Measurements from ENCODE around the gene TOMM34. TPM values are rescaled to one million over a fixed set of nuclear protein-coding genes. Genes with fewer than 3 reads are reported as not detected.

Gene TOMM34
- total and polyA plus RNA-seq, 2 of the 13 experiments (the other 11 are each of a cell fraction or from before 2014, with no cell fraction given): 36.2 to 52.0 TPM

GRCh38 chr20:44911264-44911921 lies 48.8 kb downstream of the TOMM34 start (continued):
- TF ChIP-seq NR2F6 (IDR thresholded peaks at IDR 0.05): peak; percentile 53
- peak; percentile 87 for TF ChIP-seq NR2F6 (CRISPR knock-in tag; IDR thresholded peaks at IDR 0.05)
- TF ChIP-seq ZNF326 (CRISPR knock-in tag; IDR thresholded peaks at IDR 0.05; ENCODE audit: borderline replicate concordance): no peak
- TF ChIP-seq SATB2 (CRISPR knock-in tag; IDR thresholded peaks at IDR 0.05): no peak
- peak; percentile 74 for TF ChIP-seq GABPB1 (CRISPR knock-in tag; IDR thresholded peaks at IDR 0.05)
- no peak for TF ChIP-seq NONO (IDR thresholded peaks at IDR 0.05)
- no peak; the same call in 1 of the 2 replicates for TF ChIP-seq NONO (CRISPR knock-in tag; conservative IDR thresholded peaks at IDR 0.05)
- no peak for TF ChIP-seq U2AF2 (IDR thresholded peaks at IDR 0.05; ENCODE audit: low read depth, low read length)
- no peak for TF ChIP-seq SRY (CRISPR knock-in tag; IDR thresholded peaks at IDR 0.05)
- TF ChIP-seq SAFB2 (CRISPR knock-in tag; IDR thresholded peaks at IDR 0.05; ENCODE audit: borderline replicate concordance, low read depth): peak; percentile 93; the same call in 1 of the 2 replicates
- TF ChIP-seq ZNF251 (CRISPR knock-in tag; IDR thresholded peaks at IDR 0.05): no peak
- no peak for TF ChIP-seq NFKBIZ (CRISPR knock-in tag; IDR thresholded peaks at IDR 0.05)
- peak; percentile 92 for TF ChIP-seq ZNF264 (CRISPR knock-in tag; IDR thresholded peaks at IDR 0.05)
- TF ChIP-seq JUN (CRISPR knock-in tag; IDR thresholded peaks at IDR 0.05): no peak
- 0 out of 2 replicates have a peak, but pooled peaks have one; percentile 20 for TF ChIP-seq PPARG (CRISPR knock-in tag; conservative IDR thresholded peaks at IDR 0.05)
- TF ChIP-seq MEIS1 (CRISPR knock-in tag; IDR thresholded peaks at IDR 0.05; ENCODE audit: borderline replicate concordance): peak; percentile 52; the same call in 1 of the 2 replicates
- TF ChIP-seq, protein P1, sequence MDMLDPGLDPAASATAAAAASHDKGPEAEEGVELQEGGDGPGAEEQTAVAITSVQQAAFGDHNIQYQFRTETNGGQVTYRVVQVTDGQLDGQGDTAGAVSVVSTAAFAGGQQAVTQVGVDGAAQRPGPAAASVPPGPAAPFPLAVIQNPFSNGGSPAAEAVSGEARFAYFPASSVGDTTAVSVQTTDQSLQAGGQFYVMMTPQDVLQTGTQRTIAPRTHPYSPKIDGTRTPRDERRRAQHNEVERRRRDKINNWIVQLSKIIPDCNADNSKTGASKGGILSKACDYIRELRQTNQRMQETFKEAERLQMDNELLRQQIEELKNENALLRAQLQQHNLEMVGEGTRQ (IDR thresholded peaks at IDR 0.05; ENCODE audit: low read depth, low read length): no peak
- TF ChIP-seq, protein P1 (CRISPR knock-in tag; IDR thresholded peaks at IDR 0.05; ENCODE audit: borderline replicate concordance): no peak
- no peak for TF ChIP-seq FOXO4 (CRISPR knock-in tag; conservative IDR thresholded peaks at IDR 0.05)
- TF ChIP-seq SOX6 (IDR thresholded peaks at IDR 0.05): no peak
- peak; percentile 64; the same call in 1 of the 2 replicates for TF ChIP-seq SOX6 (CRISPR knock-in tag; IDR thresholded peaks at IDR 0.05)
- TF ChIP-seq ZNF777 (CRISPR knock-in tag; IDR thresholded peaks at IDR 0.05): 0 out of 2 replicates have a peak, but pooled peaks have one; percentile 28
- peak; percentile 85 for TF ChIP-seq ZSCAN31 (CRISPR knock-in tag; IDR thresholded peaks at IDR 0.05; ENCODE audit: low read depth)
- no peak for TF ChIP-seq ZNF138 (CRISPR knock-in tag; IDR thresholded peaks at IDR 0.05; ENCODE audit: low read depth)
- no peak for TF ChIP-seq ZNF296 (CRISPR knock-in tag; conservative IDR thresholded peaks at IDR 0.05)
- TF ChIP-seq PCBP2 (optimal IDR thresholded peaks at IDR 0.05; ENCODE audit: low read depth, low read length, poor library complexity, severe bottlenecking): no peak
- TF ChIP-seq, protein P2, sequence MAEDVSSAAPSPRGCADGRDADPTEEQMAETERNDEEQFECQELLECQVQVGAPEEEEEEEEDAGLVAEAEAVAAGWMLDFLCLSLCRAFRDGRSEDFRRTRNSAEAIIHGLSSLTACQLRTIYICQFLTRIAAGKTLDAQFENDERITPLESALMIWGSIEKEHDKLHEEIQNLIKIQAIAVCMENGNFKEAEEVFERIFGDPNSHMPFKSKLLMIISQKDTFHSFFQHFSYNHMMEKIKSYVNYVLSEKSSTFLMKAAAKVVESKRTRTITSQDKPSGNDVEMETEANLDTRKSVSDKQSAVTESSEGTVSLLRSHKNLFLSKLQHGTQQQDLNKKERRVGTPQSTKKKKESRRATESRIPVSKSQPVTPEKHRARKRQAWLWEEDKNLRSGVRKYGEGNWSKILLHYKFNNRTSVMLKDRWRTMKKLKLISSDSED (CRISPR knock-in tag; IDR thresholded peaks at IDR 0.05): no peak
- TF ChIP-seq POGZ (CRISPR knock-in tag; IDR thresholded peaks at IDR 0.05): no peak; the same call in 1 of the 2 replicates
- TF ChIP-seq MBD4 (IDR thresholded peaks at IDR 0.05; ENCODE audit: borderline replicate concordance, low read length): no peak
